Measurements from ENCODE around the gene MYCN.

DNA sequence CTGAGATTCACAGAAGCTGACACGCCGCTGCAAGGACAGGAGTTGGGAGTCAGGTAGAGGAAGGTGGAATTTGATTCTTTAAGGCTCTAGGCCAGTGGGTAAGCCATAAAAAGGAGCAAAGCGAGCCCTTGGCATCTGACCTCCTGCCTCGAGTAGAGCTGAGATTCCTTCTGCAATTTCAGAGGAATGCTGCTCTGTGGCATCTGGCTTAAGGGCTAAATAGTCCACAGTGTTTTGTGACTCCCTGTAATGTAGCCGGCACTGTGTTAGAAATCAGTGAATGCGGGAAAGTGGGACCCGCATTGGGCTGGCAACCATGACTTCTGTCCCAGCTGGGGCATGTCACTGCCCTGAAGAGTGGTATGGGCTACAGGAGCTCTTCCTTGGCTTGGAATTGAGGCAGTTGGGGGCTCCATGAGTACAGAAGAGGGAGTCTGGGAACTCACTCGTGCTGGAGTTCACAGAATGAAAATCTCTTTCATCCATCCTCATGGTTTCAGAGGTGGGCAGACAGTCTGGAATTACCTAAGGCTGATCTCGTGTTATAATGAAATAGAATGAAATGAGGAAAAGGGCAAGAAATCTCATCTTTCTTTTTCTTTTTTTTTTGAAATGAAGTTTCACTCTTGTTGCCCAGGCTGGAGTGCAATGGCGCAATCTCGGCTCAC lies 12.7 kb upstream of the MYCN start:
- TF ChIP-seq POLR2AphosphoS5 (IDR thresholded peaks at IDR 0.05; ENCODE audit: low read depth, low read length) = no peak
- no peak for TF ChIP-seq POLR2A (IDR thresholded peaks at IDR 0.05; ENCODE audit: low read depth, low read length)

Measured in GM12892 (cell line).